Mononuclear cell (primary cell): ENCODE results near the gene DOCK4. TPM values are rescaled to one million over a fixed set of nuclear protein-coding genes. Genes with fewer than 3 reads are reported as not detected.

Source experiments
- H3K27me3 ChIP-seq: 2 replicates; pipeline ENCODE4 v1.6.0; 2011; ENCODE audit warnings: low read length, control low read depth; ENCODE audit not compliant: insufficient read depth
- H3K4me1 ChIP-seq: 2 replicates; pipeline ENCODE4 v1.5.1; 2011; ENCODE audit warnings: mild to moderate bottlenecking, low read length, control low read depth; ENCODE audit not compliant: insufficient read depth
- H3K4me3 ChIP-seq: 2 replicates; pipeline ENCODE4 v1.5.1; 2011; ENCODE audit warnings: mild to moderate bottlenecking, low read length, moderate library complexity
- H3K9me3 ChIP-seq: 2 replicates; pipeline ENCODE4 v1.5.1; 2011; ENCODE audit warnings: low read depth, mild to moderate bottlenecking, control low read depth, low read length
- total RNA-seq: library from RNA; depleted of rRNA; stranded (reverse); fragments of >200 nt; gene quantifications from one replicate; pipeline ENCODE4 v1.2.3, GENCODE V29; 2012

Gene DOCK4
- total RNA-seq, 1 donor, result 5.6 TPM

GRCh38 chr7:112188257-112188656 is 17.9 kb downstream of the DOCK4 start:
- Histone ChIP-seq H3K9me3 (no peaks in the 10 kb centered on the region), H3K4me1 (no peaks in the 10 kb centered on the region), H3K27me3 (peaks cover 2% of the 10 kb centered on the region), H3K4me3 (no peak overlapping the region)

GRCh38 chr7:112186300-112186699 is 19.9 kb downstream of the DOCK4 start:
- H3K9me3 ChIP-seq, result no peaks in the 10 kb centered on the region

GRCh38 chr7:112185005-112185834 is 21.0 kb downstream of the DOCK4 start:
- Histone ChIP-seq H3K9me3 (no peaks in the 10 kb centered on the region), H3K4me1 (no peaks in the 10 kb centered on the region), H3K4me3 (no peak overlapping the region), H3K27me3 (no peaks in the 10 kb centered on the region)

More at GRCh38 chr7:112186300-112186699, 19.9 kb downstream of the DOCK4 start:
- Histone ChIP-seq H3K27me3 (no peaks in the 10 kb centered on the region), H3K4me3 (no peak overlapping the region), H3K4me1 (no peaks in the 10 kb centered on the region)

- no peak overlapping the region for H3K4me3 ChIP-seq
- no peaks in the 10 kb centered on the region for H3K9me3 ChIP-seq
- no peaks in the 10 kb centered on the region for H3K4me1 ChIP-seq
- H3K27me3 ChIP-seq, result no peaks in the 10 kb centered on the region
Observed at GRCh38 chr7:112184455-112184854, 21.7 kb downstream of the DOCK4 start.

GRCh38 chr7:112183266-112183665 is 22.9 kb downstream of the DOCK4 start:
- Histone ChIP-seq H3K4me1 (no peaks in the 10 kb centered on the region), H3K27me3 (no peaks in the 10 kb centered on the region), H3K9me3 (no peaks in the 10 kb centered on the region), H3K4me3 (no peak overlapping the region)

- H3K4me3 ChIP-seq, result no peak overlapping the region
- H3K4me1 ChIP-seq, result no peaks in the 10 kb centered on the region
- no peaks in the 10 kb centered on the region for H3K9me3 ChIP-seq
- no peaks in the 10 kb centered on the region for H3K27me3 ChIP-seq
Observed at GRCh38 chr7:112182749-112183148, 23.4 kb downstream of the DOCK4 start.

GRCh38 chr7:112180223-112180622 is 26.0 kb downstream of the DOCK4 start:
- no peaks in the 10 kb centered on the region for H3K4me1 ChIP-seq
- peaks cover 8% of the 10 kb centered on the region for H3K27me3 ChIP-seq
- H3K4me3 ChIP-seq, result no peak overlapping the region
- no peaks in the 10 kb centered on the region for H3K9me3 ChIP-seq

- Histone ChIP-seq H3K27me3 (peaks cover 10% of the 10 kb centered on the region), H3K9me3 (no peaks in the 10 kb centered on the region), H3K4me1 (no peaks in the 10 kb centered on the region), H3K4me3 (no peak overlapping the region)
Observed at GRCh38 chr7:112176693-112177415, 29.3 kb downstream of the DOCK4 start.

GRCh38 chr7:112176241-112176640 is 30.0 kb downstream of the DOCK4 start:
- H3K4me1 ChIP-seq, result no peaks in the 10 kb centered on the region
- no peaks in the 10 kb centered on the region for H3K9me3 ChIP-seq
- no peak overlapping the region for H3K4me3 ChIP-seq
- H3K27me3 ChIP-seq, result peaks cover 12% of the 10 kb centered on the region

GRCh38 chr7:112174192-112174591 is 32.0 kb downstream of the DOCK4 start:
- Histone ChIP-seq H3K4me1 (no peaks in the 10 kb centered on the region), H3K9me3 (no peaks in the 10 kb centered on the region), H3K27me3 (peaks cover 12% of the 10 kb centered on the region), H3K4me3 (no peak overlapping the region)

GRCh38 chr7:112173568-112173905 is 32.7 kb downstream of the DOCK4 start:
- Histone ChIP-seq H3K4me3 (no peak overlapping the region), H3K4me1 (no peaks in the 10 kb centered on the region)

GRCh38 chr7:112172870-112173567 is 33.2 kb downstream of the DOCK4 start:
- Histone ChIP-seq H3K27me3 (peaks cover 12% of the 10 kb centered on the region), H3K9me3 (no peaks in the 10 kb centered on the region), H3K4me1 (no peaks in the 10 kb centered on the region), H3K4me3 (no peak overlapping the region)

More at GRCh38 chr7:112173568-112173905, 32.7 kb downstream of the DOCK4 start:
- H3K27me3 ChIP-seq, result peaks cover 12% of the 10 kb centered on the region
- H3K9me3 ChIP-seq, result no peaks in the 10 kb centered on the region

- no peaks in the 10 kb centered on the region for H3K9me3 ChIP-seq
- H3K27me3 ChIP-seq, result peaks cover 7% of the 10 kb centered on the region
- no peak overlapping the region for H3K4me3 ChIP-seq
- H3K4me1 ChIP-seq, result no peaks in the 10 kb centered on the region
Observed at GRCh38 chr7:112171673-112172072, 34.5 kb downstream of the DOCK4 start.

- H3K27me3 ChIP-seq, result peaks cover 3% of the 10 kb centered on the region
- H3K4me3 ChIP-seq, result no peak overlapping the region
- no peaks in the 10 kb centered on the region for H3K4me1 ChIP-seq
- H3K9me3 ChIP-seq, result no peaks in the 10 kb centered on the region
Observed at GRCh38 chr7:112168915-112169314, 37.3 kb downstream of the DOCK4 start.

GRCh38 chr7:112167147-112167546 is 39.1 kb downstream of the DOCK4 start:
- Histone ChIP-seq H3K4me3 (no peak overlapping the region), H3K9me3 (no peaks in the 10 kb centered on the region), H3K4me1 (no peaks in the 10 kb centered on the region), H3K27me3 (peaks cover 3% of the 10 kb centered on the region)
